K562 (cell line): ENCODE data around the gene ELF3. TPM values are rescaled to one million over a fixed set of nuclear protein-coding genes. Genes with fewer than 3 reads are reported as not detected.

Source experiments
- CGGBP1 ChIP-seq: fragments of 250-450 bp; sonication (Bioruptor Pico); IDR thresholded peaks from 2 replicates; pipeline ENCODE4 v1.9.0; 2021; ENCODE audit warnings: mild to moderate bottlenecking
- HNRNPLL ChIP-seq: fragments of 200-400 bp; formaldehyde crosslinking; IDR thresholded peaks from 2 replicates; pipeline ENCODE4 v1.6.1; 2017; ENCODE audit warnings: low read length, low read depth, mild to moderate bottlenecking; ENCODE audit not compliant: poor library complexity, severe bottlenecking
- L3MBTL2 ChIP-seq: fragments of 450-650 bp; IDR thresholded peaks from 2 replicates; pipeline ENCODE4 v1.6.1; 2016; ENCODE audit warnings: mild to moderate bottlenecking, moderate library complexity
- NFXL1 ChIP-seq: fragments of 450-650 bp; formaldehyde crosslinking; IDR thresholded peaks from 2 replicates; pipeline ENCODE4 v1.4.0; 2021; ENCODE audit warnings: mild to moderate bottlenecking
- NR4A1 ChIP-seq, 2 experiments: fragments of 250-450 bp in 1 of 2; fragments of 450-650 bp in 1 of 2; sonication (Bioruptor Pico) in 1 of 2; IDR thresholded peaks; 2 replicates each; pipeline versions ENCODE4 v1.4.0 to v1.6.1; 2016 to 2020; ENCODE audit warnings: mild to moderate bottlenecking in 2 of 2, missing compliant biosample characterization in 1 of 2, missing genetic modification characterization in 1 of 2, moderate library complexity in 1 of 2
- SRSF1 ChIP-seq: fragments of 200-400 bp; formaldehyde crosslinking; IDR thresholded peaks from 2 replicates; pipeline ENCODE4 v1.6.1; 2017; ENCODE audit warnings: mild to moderate bottlenecking, low read depth, low read length, moderate library complexity
- polyA plus RNA-seq, 8 experiments: library from polyadenylated mRNA; depleted of rRNA in 4 of 8; stranded (reverse) in 5 of 8; unstranded in 3 of 8; fragments of >200 nt; fragmentation: Nextera tagmentation in 2 of 8; fragmentation: Illumina TruSeq in 1 of 8; extraction: Ambion mirVana in 2 of 8; extraction: Trizol in 1 of 8; gene quantifications; 2 replicates each; pipeline versions ENCODE4 v1.2.1 to v1.2.3, GENCODE V29; 2011 to 2014; ENCODE audit warnings: inconsistent platforms in 1 of 8, missing spikeins in 1 of 8
- total RNA-seq, 7 experiments: library from RNA; depleted of rRNA in 6 of 7; stranded (reverse); fragments of >200 nt in 6 of 7; fragmentation: Illumina TruSeq in 2 of 7; extraction: Trizol in 2 of 7; gene quantifications; 2 replicates each; pipeline versions ENCODE4 v1.2.1 to v1.2.3, GENCODE V29; 2011 to 2021; ENCODE audit warnings: low replicate concordance in 1 of 7
- TF ChIP-seq, protein P1 (sequence below): fragments of 450-650 bp; IDR thresholded peaks from 2 replicates; pipeline ENCODE4 v1.6.1; 2016; ENCODE audit warnings: low read depth

ELF3 gene
- total and polyA plus RNA-seq, 9 of the 15 experiments (the other 6 are each of a cell fraction or from before 2014, with no cell fraction given), result 0.03 to 1.2 (median 0.07) TPM; not detected in 4

DNA sequence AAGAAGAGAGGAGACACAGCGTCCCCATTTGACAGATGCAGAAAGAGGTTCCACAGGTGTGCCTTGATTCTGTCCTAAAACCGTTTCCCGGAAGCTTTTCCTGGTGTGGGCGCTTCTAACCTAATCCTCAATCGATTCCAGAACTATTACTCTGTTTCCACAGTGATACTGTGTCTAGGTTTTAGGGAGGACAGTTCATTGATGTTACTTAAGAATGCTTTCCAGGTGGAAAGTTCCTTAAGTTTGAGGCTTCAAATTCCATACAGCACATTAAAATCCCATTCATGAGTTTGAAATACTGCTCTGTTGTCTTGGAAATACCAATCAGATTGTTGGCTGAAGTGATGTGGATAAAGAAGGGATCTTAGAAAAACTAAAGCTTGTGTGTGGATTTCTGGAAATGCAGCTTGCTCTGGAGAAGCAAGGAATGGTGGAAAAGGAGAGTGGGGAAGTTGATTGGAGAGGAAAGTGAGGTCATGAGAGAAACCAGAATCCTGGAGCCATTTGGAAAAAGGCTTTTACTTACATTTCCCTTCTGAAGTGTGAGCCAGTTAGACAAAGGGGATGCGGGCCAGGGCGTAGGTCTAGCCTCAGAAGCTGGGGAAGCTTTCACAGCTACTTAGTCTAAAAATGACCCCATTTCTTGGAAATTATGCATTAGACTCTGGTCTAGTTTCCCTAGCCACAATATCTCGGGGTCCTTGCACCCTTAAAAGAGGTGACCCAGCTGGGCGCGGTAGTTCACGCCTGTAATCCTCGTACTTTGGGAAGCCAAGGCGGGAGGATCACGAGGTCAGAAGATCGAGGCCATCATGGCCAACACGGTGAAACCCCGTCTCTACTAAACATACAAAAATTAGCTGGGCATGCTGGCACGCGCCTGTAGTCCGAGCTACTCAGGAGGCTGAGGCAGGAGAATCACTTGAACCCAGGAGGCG is 6.7 kb downstream of the ELF3 start (continued):
- TF ChIP-seq CGGBP1 (CRISPR knock-in tag) (no peak), NFXL1 (CRISPR knock-in tag) (no peak), NR4A1 (CRISPR knock-in tag; IDR thresholded peaks at IDR 0.05) (no peak), NR4A1 (tag; IDR thresholded peaks at IDR 0.05) (peak; percentile 28; the same call in 1 of the 2 replicates), HNRNPLL (no peak), SRSF1 (no peak), L3MBTL2 (peak; percentile 86)
- TF ChIP-seq, protein P1, sequence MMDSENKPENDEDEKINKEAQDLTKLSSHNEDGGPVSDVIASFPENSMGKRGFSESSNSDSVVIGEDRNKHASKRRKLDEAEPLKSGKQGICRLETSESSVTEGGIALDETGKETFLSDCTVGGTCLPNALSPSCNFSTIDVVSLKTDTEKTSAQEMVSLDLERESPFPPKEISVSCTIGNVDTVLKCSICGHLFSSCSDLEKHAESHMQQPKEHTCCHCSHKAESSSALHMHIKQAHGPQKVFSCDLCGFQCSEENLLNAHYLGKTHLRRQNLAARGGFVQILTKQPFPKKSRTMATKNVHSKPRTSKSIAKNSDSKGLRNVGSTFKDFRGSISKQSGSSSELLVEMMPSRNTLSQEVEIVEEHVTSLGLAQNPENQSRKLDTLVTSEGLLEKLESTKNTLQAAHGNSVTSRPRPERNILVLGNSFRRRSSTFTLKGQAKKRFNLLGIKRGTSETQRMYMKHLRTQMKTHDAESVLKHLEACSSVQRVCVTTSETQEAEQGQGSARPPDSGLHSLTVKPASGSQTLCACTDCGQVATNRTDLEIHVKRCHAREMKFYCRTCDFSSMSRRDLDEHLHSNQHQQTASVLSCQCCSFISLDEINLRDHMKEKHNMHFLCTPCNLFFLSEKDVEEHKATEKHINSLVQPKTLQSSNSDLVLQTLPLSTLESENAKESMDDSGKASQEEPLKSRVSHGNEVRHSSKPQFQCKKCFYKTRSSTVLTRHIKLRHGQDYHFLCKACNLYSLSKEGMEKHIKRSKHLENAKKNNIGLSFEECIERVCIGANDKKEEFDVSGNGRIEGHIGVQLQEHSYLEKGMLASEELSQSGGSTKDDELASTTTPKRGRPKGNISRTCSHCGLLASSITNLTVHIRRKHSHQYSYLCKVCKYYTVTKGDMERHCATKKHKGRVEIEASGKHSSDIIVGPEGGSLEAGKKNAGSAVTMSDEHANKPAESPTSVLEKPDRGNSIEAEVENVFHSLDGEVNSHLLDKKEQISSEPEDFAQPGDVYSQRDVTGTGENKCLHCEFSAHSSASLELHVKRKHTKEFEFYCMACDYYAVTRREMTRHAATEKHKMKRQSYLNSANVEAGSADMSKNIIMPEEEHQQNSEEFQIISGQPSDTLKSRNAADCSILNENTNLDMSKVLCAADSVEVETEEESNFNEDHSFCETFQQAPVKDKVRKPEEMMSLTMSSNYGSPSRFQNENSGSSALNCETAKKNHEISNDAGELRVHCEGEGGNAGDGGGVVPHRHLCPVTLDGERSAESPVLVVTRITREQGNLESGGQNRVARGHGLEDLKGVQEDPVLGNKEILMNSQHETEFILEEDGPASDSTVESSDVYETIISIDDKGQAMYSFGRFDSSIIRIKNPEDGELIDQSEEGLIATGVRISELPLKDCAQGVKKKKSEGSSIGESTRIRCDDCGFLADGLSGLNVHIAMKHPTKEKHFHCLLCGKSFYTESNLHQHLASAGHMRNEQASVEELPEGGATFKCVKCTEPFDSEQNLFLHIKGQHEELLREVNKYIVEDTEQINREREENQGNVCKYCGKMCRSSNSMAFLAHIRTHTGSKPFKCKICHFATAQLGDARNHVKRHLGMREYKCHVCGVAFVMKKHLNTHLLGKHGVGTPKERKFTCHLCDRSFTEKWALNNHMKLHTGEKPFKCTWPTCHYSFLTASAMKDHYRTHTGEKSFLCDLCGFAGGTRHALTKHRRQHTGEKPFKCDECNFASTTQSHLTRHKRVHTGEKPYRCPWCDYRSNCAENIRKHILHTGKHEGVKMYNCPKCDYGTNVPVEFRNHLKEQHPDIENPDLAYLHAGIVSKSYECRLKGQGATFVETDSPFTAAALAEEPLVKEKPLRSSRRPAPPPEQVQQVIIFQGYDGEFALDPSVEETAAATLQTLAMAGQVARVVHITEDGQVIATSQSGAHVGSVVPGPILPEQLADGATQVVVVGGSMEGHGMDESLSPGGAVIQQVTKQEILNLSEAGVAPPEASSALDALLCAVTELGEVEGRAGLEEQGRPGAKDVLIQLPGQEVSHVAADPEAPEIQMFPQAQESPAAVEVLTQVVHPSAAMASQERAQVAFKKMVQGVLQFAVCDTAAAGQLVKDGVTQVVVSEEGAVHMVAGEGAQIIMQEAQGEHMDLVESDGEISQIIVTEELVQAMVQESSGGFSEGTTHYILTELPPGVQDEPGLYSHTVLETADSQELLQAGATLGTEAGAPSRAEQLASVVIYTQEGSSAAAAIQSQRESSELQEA, result no peak
